Gastrocnemius medialis (tissue), 4 donors: ENCODE results near the gene SPANXN5.
"Not testable (repeated sequence)": the region's sequence is repeated elsewhere in the genome, so short reads cannot be mapped to it uniquely, and the experiment has no call there.

Source experiments
- POLR2A ChIP-seq, 2 donors: fragments of 450-650 bp; IDR thresholded peaks; one replicate each; pipeline ENCODE4 v1.6.1; 2017; ENCODE audit warnings: antibody characterized with exemption in 2 of 2, mild to moderate bottlenecking in 2 of 2, moderate library complexity in 2 of 2
- TF ChIP-seq, protein P1 (sequence below), 5 experiments: fragments of 450-650 bp in 3 of 5; fragments of 200-600 bp in 2 of 5; sonication (generic) in 2 of 5; IDR thresholded peaks in 4 of 5; conservative IDR thresholded peaks in 1 of 5; 1 replicate in 4 of 5; 2 replicates in 1 of 5; pipeline ENCODE4 v1.5.1; 2016 to 2019; ENCODE audit warnings: antibody characterized with exemption in 5 of 5, mild to moderate bottlenecking in 3 of 5, moderate library complexity in 3 of 5

DNA sequence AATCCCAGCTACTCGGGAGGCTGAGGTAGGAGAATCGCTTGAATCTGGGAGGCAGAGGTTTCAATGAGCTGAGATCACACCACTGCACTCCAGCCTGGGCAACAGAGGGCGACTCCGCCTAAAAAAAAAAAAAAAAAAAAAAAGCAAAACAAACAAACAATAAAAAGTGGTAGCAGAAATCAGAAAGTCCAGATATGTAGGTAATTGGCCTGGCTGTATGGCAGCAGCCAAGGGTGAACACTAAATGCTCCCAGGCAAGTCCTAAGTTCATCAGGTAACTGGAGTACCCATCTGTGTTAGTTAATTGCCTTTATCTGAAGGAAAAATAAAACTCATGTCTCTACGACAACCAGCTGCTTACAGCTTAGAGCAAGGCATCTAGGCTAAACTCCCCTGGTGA lies 31.2 kb downstream of the SPANXN5 start:
- TF ChIP-seq, protein P1, sequence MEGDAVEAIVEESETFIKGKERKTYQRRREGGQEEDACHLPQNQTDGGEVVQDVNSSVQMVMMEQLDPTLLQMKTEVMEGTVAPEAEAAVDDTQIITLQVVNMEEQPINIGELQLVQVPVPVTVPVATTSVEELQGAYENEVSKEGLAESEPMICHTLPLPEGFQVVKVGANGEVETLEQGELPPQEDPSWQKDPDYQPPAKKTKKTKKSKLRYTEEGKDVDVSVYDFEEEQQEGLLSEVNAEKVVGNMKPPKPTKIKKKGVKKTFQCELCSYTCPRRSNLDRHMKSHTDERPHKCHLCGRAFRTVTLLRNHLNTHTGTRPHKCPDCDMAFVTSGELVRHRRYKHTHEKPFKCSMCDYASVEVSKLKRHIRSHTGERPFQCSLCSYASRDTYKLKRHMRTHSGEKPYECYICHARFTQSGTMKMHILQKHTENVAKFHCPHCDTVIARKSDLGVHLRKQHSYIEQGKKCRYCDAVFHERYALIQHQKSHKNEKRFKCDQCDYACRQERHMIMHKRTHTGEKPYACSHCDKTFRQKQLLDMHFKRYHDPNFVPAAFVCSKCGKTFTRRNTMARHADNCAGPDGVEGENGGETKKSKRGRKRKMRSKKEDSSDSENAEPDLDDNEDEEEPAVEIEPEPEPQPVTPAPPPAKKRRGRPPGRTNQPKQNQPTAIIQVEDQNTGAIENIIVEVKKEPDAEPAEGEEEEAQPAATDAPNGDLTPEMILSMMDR (IDR thresholded peaks at IDR 0.05 in 4 of 5, conservative IDR thresholded peaks at IDR 0.05 in 1 of 5), result not testable (repeated sequence)
- not testable (repeated sequence) for TF ChIP-seq POLR2A (IDR thresholded peaks at IDR 0.05)
